Kidney epithelial cell (primary cell): ENCODE measurements around the gene IDI1. TPM values are rescaled to one million over a fixed set of nuclear protein-coding genes. Genes with fewer than 3 reads are reported as not detected.

Source experiments
- DNase-seq: peaks from one replicate; pipeline ENCODE4 v3.0.0-alpha.2; 2010; ENCODE audit warnings: low read depth
- H3K27me3 ChIP-seq: 2 replicates; pipeline ENCODE4 v1.6.0; 2011; ENCODE audit warnings: low read length; ENCODE audit not compliant: control insufficient read depth, insufficient read depth
- H3K36me3 ChIP-seq: 2 replicates; pipeline ENCODE4 v1.5.1; 2011; ENCODE audit warnings: low read length; ENCODE audit not compliant: control insufficient read depth, insufficient read depth
- H3K4me3 ChIP-seq: 2 replicates; pipeline ENCODE4 v1.5.1; 2011; ENCODE audit warnings: low read depth, mild to moderate bottlenecking, control low read depth, low read length
- total RNA-seq: library from RNA; depleted of rRNA; stranded (reverse); fragments of >200 nt; gene quantifications from 2 replicates; pipeline ENCODE4 v1.2.3, GENCODE V29; 2015
- TF ChIP-seq, protein P1 (sequence below): IDR thresholded peaks from 2 replicates; pipeline ENCODE4 v1.5.1; 2011; ENCODE audit warnings: mild to moderate bottlenecking, moderate library complexity, low read length, control low read depth, inconsistent platforms; ENCODE audit not compliant: insufficient read depth, poor library complexity, severe bottlenecking

Gene IDI1
- total RNA-seq, 1 donor from 2014 or later: 65.3 TPM

DNA sequence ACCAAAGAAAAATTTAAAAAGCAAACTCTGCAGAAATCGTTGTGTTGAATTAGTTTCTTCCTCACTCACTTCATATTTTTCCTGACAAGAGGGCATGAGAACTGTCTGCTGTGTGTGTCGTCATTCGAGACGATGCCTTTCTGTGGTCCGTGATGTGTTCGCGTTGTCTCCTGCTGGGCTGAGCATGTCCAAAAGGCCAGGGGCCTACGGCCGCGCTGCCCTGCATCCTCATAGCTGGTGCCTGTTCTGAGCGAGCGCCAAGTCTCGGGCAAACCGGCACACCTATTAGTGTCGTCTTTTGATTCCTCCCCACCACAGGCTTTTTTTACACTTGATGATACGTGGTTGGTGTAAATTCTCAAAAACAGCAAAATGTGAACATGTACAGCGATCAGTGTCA lies 34.7 kb upstream of the IDI1 start:
- no peaks in the 10 kb centered on the region for H3K27me3 ChIP-seq
- H3K4me3 ChIP-seq: no peak overlapping the region
- TF ChIP-seq, protein P1, sequence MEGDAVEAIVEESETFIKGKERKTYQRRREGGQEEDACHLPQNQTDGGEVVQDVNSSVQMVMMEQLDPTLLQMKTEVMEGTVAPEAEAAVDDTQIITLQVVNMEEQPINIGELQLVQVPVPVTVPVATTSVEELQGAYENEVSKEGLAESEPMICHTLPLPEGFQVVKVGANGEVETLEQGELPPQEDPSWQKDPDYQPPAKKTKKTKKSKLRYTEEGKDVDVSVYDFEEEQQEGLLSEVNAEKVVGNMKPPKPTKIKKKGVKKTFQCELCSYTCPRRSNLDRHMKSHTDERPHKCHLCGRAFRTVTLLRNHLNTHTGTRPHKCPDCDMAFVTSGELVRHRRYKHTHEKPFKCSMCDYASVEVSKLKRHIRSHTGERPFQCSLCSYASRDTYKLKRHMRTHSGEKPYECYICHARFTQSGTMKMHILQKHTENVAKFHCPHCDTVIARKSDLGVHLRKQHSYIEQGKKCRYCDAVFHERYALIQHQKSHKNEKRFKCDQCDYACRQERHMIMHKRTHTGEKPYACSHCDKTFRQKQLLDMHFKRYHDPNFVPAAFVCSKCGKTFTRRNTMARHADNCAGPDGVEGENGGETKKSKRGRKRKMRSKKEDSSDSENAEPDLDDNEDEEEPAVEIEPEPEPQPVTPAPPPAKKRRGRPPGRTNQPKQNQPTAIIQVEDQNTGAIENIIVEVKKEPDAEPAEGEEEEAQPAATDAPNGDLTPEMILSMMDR: no peak
- no peak for DNase-seq
- H3K36me3 ChIP-seq: peaks cover 3% of the 10 kb centered on the region

DNA sequence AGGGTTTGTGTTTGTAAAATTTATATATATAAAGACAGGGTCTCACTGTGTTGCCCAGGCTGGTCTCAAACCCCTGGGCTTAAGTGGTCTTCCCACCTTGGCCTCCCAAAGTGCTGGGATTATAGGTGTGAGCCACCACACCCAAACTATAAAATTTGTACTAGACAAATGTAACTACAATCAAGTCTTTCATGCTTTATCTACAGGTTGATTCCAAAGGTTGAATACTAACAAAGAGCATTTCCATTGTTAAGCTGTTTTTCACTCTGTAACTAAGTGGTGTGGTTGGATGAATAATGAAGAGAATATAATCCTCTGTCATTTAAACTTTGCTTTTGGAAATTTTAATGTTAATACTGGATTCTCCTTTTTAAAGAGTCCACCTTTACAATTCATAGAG lies 29.7 kb upstream of the IDI1 start:
- Histone ChIP-seq H3K4me3 (no peak overlapping the region), H3K36me3 (peaks cover 4% of the 10 kb centered on the region), H3K27me3 (no peaks in the 10 kb centered on the region)
- TF ChIP-seq, protein P1: no peak
- DNase-seq: no peak

DNA sequence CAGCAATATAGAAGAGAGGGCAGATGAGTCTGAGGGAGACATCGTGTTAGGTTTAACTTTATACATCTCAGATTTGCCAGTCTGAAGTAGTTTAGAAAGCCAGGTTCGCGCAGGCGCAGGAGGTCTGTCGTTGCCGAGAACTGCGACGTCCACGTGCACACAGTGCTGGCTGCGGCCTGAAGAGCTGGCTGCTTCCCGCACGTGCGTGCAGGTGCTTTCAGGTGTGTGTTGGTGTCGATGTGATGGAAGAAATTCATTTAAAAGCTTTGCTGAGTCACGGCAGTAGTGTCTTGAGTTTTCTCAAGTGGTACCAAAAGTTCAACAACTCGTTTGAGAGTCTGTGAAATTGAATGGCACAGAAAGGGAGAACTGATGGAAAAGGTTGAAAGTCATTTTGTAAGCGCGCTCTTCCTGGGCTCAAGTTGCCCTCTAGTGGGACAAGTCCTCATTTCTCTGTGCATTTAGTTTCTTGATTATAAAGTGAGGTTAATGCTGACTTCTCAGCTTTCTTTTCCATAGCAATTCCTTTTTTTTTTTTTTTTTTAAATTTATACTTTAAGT lies 25.9 kb upstream of the IDI1 start:
- peaks cover 1% of the 10 kb centered on the region for H3K36me3 ChIP-seq
- DNase-seq: no peak
- H3K4me3 ChIP-seq: no peak overlapping the region
- TF ChIP-seq, protein P1: peak; percentile 23
- H3K27me3 ChIP-seq: no peaks in the 10 kb centered on the region

DNA sequence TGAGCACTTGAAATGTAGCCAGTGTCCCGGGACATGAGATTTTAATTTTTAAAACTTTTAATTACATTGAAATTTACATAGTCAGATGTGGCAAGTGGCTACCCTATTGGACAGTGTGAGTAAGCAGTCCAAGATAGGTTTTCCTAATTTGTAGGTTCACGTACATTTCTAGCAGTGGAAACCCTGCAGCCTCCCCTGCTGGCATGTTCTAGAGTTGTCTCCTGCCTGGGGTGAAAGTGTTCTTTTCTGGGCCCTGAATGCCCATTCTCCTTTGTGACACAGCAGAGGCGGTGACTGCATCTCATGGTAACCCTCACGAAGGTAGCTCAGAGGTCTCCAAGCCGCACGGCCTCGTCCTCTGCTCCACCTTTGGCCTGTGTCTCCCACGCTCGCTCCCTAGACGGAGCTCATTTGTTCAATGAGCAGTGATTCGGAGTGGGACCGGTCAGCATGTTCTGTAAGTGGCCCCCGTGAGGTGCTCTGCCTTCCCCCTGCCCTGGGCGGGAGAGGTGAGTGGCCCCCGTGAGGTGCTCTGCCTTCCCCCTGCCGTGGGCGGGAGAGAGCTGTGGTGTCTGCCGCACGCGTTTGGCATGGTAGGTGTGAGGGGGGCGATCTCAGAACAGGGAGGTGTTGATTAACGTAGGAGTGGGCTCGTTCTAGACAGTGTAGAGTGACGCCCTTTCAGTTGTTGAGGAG lies 25.3 kb upstream of the IDI1 start:
- Histone ChIP-seq H3K27me3 (no peaks in the 10 kb centered on the region), H3K36me3 (peaks cover 1% of the 10 kb centered on the region), H3K4me3 (no peak overlapping the region)
- DNase-seq: no peak
- TF ChIP-seq, protein P1: no peak

DNA sequence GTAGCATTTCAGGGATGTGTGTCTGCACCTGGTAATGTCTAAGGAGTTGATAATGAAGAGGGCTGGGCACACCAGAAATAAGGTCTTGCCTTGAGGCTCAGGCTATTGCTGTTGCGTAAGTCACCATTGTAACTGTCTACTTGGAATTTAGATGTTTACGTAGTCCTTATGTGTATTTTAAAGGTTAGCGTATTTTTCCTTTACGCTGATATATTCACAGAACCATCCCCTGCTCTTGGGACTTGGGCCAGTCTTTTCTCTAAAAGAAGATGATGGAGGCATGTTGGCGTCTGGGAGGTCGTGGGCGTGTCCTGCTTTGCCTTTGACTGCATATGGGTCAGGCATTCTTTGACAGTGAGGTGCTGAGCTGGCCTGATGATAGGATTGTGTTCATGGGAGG lies 22.0 kb upstream of the IDI1 start:
- no peak for DNase-seq
- Histone ChIP-seq H3K36me3 (peaks cover 1% of the 10 kb centered on the region), H3K27me3 (no peaks in the 10 kb centered on the region), H3K4me3 (no peak overlapping the region)
- TF ChIP-seq, protein P1: no peak
